ENCODE results near the gene NKAIN4. TPM values are rescaled to one million over a fixed set of nuclear protein-coding genes. Genes with fewer than 3 reads are reported as not detected.

NKAIN4 gene
- total RNA-seq, 2 experiments from 2014 or later = not detected

DNA sequence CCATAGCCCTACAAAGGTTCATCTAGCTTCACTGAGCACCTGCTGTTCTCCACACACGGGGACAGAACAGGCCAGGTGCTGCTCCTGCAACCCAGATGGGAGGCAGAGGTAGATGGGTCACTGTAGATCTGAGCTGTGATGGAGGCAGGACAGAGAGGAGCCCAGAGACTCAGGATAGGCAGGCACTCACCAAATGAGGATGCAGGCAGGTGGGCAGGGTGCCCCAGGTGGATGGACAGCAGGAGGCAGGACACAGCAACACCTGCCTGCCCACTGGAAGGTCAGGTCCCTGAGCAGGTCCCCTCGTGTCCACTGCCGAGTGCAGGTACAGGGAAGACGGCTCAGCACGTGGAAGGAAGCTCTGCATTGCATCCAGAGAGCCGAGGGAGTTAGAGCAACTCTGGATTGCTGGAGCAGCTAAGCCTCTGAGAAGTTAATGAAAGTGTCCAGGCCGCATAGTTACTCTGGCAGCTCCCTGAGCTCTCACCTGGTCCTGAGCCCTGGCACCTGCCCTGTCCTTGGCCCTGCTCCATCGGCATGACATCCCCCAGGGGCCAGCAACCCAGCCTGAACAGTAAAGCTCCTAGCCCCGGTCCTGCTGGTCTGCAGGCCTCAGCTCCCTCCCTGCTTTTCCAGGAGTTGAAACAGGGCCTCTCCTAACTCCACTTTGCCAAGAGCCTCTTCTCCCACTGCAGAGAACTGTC lies 33.4 kb downstream of the NKAIN4 start:
- ChIA-PET CTCF (ENCODE audit: unreplicated experiment) (interaction anchor here (0.6 kb wide), 1 partner anchor 417 kb away, joined by 3 read pairs; no protein-coding TSS in a partner anchor), POLR2A (no interaction called here)
- TF ChIP-seq EZH2phosphoT487 (IDR thresholded peaks at IDR 0.05; ENCODE audit: borderline replicate concordance, low read depth, low read length) = no peak
- TF ChIP-seq, protein P1, sequence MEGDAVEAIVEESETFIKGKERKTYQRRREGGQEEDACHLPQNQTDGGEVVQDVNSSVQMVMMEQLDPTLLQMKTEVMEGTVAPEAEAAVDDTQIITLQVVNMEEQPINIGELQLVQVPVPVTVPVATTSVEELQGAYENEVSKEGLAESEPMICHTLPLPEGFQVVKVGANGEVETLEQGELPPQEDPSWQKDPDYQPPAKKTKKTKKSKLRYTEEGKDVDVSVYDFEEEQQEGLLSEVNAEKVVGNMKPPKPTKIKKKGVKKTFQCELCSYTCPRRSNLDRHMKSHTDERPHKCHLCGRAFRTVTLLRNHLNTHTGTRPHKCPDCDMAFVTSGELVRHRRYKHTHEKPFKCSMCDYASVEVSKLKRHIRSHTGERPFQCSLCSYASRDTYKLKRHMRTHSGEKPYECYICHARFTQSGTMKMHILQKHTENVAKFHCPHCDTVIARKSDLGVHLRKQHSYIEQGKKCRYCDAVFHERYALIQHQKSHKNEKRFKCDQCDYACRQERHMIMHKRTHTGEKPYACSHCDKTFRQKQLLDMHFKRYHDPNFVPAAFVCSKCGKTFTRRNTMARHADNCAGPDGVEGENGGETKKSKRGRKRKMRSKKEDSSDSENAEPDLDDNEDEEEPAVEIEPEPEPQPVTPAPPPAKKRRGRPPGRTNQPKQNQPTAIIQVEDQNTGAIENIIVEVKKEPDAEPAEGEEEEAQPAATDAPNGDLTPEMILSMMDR (conservative IDR thresholded peaks at IDR 0.05; ENCODE audit: low read length) = no peak
- BruUV-seq (replicated peaks) = no TSS peak
- Histone ChIP-seq H3K4me2 (ENCODE audit: low read length) (no peak overlapping the region), H3K9me3 (ENCODE audit: low read length) (no peaks in the 10 kb centered on the region), H3K27ac (ENCODE audit: low read depth, low read length, poor library complexity, severe bottlenecking) (no peak overlapping the region), H3K36me3 (ENCODE audit: insufficient read depth, low read length) (no peaks in the 10 kb centered on the region), H2AFZ (ENCODE audit: low read length) (no peak overlapping the region), H3K9me2 (ENCODE audit: insufficient read depth, low read length) (no peaks in the 10 kb centered on the region), H3K4me1 (ENCODE audit: insufficient read depth, low read length, poor library complexity, severe bottlenecking) (peaks cover 11% of the 10 kb centered on the region), H3K4me3 (ENCODE audit: low read depth, low read length, poor library complexity, severe bottlenecking) (no peak overlapping the region), H3K79me2 (ENCODE audit: insufficient read depth, low read depth, low read length) (no peaks in the 10 kb centered on the region), H4K20me1 (ENCODE audit: insufficient read depth, low read length) (no peaks in the 10 kb centered on the region)
- DNase-seq (ENCODE audit: low spot score) = no peak
- intact Hi-C loops (cut with micrococcal nuclease; ENCODE audit: unreplicated experiment) = no loop called here

DNA sequence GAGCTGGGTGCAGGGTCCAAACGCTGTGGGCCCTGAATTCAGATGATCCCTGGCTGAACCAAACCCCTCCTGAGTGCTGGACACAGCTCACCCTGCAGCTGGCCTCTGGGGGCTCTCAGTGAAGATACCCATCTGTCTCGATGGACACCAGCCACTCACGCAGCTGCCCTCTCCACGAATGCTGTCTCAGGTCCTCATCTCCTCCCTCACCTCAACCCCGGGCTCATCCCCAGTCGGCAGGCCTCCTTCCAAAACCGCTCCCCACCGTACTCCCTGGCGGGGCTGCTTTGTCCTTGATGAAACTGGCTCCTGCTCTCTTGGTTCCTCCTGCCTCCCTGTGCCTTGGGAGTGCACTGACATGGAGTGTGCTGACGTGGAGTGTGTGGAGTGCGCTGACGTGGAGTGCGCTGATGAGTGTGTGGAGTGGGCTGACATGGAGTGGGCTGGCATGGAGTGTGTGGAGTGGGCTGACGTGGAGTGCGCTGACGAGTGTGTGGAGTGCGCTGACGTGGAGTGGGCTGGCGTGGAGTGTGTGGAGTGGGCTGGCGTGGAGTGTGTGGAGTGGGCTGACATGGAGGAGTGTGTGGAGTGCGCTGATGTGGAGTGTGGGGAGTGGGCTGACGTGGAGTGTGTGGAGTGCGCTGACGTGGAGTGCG lies 34.3 kb downstream of the NKAIN4 start:
- H3K36me3 ChIP-seq (ENCODE audit: insufficient read depth, low read length) = peaks cover 7% of the 10 kb centered on the region; the same call in 1 of the 2 replicates
- BruUV-seq (replicated peaks) = no TSS peak
- H3K4me3 ChIP-seq (ENCODE audit: low read depth, low read length, poor library complexity, severe bottlenecking) = no peak overlapping the region
- ChIA-PET POLR2A (no interaction called here), CTCF (ENCODE audit: unreplicated experiment) (no interaction called here)
- H3K27ac ChIP-seq (ENCODE audit: low read depth, low read length, poor library complexity, severe bottlenecking) = no peak overlapping the region
- no peak overlapping the region for H3K4me2 ChIP-seq (ENCODE audit: low read length)
- H3K9me2 ChIP-seq (ENCODE audit: insufficient read depth, low read length) = no peaks in the 10 kb centered on the region
- H3K9me3 ChIP-seq (ENCODE audit: low read length) = no peaks in the 10 kb centered on the region
- intact Hi-C loops (cut with micrococcal nuclease; ENCODE audit: unreplicated experiment) = loop anchor here (5.0 kb wide), 1 partner anchor 52 kb away; the partner anchor contains the start of gene ARFGAP1
- peaks cover 12% of the 10 kb centered on the region for H3K4me1 ChIP-seq (ENCODE audit: insufficient read depth, low read length, poor library complexity, severe bottlenecking)
- H4K20me1 ChIP-seq (ENCODE audit: insufficient read depth, low read length) = peaks cover 2% of the 10 kb centered on the region; the same call in 1 of the 2 replicates
- no peak for DNase-seq (ENCODE audit: low spot score)
- H2AFZ ChIP-seq (ENCODE audit: low read length) = no peak overlapping the region
- TF ChIP-seq, protein P1 (conservative IDR thresholded peaks at IDR 0.05; ENCODE audit: low read length) = no peak
- no peak for TF ChIP-seq EZH2phosphoT487 (IDR thresholded peaks at IDR 0.05; ENCODE audit: borderline replicate concordance, low read depth, low read length)
- H3K79me2 ChIP-seq (ENCODE audit: insufficient read depth, low read depth, low read length) = peaks cover 7% of the 10 kb centered on the region

DNA sequence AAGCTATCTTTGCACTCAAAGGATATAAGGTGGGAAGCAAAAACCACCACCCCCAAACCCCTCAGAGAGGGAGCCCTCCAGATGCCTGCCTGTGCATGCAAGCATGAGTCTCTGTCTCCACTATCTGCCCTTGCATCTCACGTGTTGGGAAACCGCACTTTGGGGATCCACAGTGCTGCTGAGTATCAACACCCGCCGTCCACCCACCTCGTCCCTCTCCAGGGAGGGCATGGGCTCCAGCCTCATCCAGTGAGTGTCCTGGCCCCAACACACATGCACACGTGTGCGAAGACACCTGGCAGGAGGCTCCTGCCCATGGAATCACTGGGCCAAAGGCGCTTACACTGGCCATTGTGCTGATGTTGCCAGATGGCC lies 34.8 kb downstream of the NKAIN4 start:
- ChIA-PET CTCF (ENCODE audit: unreplicated experiment) (no interaction called here), POLR2A (no interaction called here)
- TF ChIP-seq EZH2phosphoT487 (IDR thresholded peaks at IDR 0.05; ENCODE audit: borderline replicate concordance, low read depth, low read length) = no peak
- TF ChIP-seq, protein P1 (conservative IDR thresholded peaks at IDR 0.05; ENCODE audit: low read length) = no peak
- Histone ChIP-seq H3K4me1 (ENCODE audit: insufficient read depth, low read length, poor library complexity, severe bottlenecking) (peaks cover 18% of the 10 kb centered on the region), H3K9me3 (ENCODE audit: low read length) (no peaks in the 10 kb centered on the region), H3K9me2 (ENCODE audit: insufficient read depth, low read length) (no peaks in the 10 kb centered on the region), H4K20me1 (ENCODE audit: insufficient read depth, low read length) (peaks cover 7% of the 10 kb centered on the region; the same call in 1 of the 2 replicates), H3K4me2 (ENCODE audit: low read length) (no peak overlapping the region), H3K4me3 (ENCODE audit: low read depth, low read length, poor library complexity, severe bottlenecking) (no peak overlapping the region), H3K27ac (ENCODE audit: low read depth, low read length, poor library complexity, severe bottlenecking) (no peak overlapping the region), H3K36me3 (ENCODE audit: insufficient read depth, low read length) (peaks cover 13% of the 10 kb centered on the region), H3K79me2 (ENCODE audit: insufficient read depth, low read depth, low read length) (peaks cover 13% of the 10 kb centered on the region), H2AFZ (ENCODE audit: low read length) (no peak overlapping the region)
- no TSS peak for BruUV-seq (replicated peaks)
- DNase-seq (ENCODE audit: low spot score) = no peak
- intact Hi-C loops (cut with micrococcal nuclease; ENCODE audit: unreplicated experiment) = loop anchor here (5.0 kb wide), 1 partner anchor 53 kb away; the partner anchor contains the start of gene ARFGAP1

Measured in OCI-LY7 (cell line).